ENCODE results near the gene CCL23.
A peak's percentile ranks its signal among the peaks of the same experiment; 100 is the strongest.

The CCL23 gene

DNA sequence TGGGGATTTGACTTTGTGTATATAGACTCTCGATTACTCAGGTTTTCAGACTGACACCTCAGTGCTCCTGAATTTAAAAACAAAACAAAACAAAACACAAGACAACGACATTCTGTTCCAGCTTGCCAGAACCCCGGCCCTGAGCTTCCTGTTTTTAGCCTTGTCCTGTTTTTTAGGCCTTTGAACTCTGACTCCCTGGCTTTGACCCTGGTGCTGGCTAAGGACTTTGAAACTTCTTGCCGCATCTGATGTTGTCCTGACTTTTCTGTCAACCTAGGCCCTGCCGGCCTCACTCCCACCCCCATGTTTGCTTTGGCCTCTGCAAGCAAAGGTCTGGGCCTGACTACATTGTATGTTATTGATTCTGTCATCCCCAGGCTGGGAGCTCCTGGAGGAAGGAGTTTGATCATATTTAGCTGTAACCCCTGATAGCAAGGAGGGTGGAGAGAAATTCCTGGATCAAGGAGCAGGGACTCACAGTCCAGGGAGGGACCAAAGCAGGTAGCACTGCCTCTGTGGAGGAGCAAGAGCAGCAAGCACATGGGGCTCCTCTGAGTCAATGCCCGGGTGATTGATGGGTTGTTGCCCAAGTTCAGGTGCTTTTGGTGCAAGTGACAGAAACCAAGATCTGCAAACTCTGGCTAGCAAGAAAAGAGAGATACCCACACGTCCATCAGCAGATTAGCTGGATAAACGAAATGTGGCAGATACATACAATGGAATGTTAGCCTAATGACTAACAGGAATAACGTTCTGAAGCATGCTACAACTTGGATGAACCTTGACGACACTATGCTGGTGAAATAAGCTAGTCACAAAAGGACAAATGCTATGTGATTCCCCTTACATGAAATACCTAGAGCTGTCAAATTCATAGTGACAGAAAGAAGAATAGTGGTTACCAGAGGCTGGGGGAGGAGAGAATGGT is 44.2 kb downstream of the CCL23 start:
- Histone ChIP-seq H3K4me3 (replicated peaks; ENCODE audit: low read depth, low read length) (no peak overlapping the region), H3K27me3 (replicated peaks; ENCODE audit: control insufficient read depth, insufficient read depth, low read length) (no peaks in the 10 kb centered on the region), H3K36me3 (ENCODE audit: control insufficient read depth, insufficient read depth, low read length) (no peaks in the 10 kb centered on the region)
- TF ChIP-seq, protein P1, sequence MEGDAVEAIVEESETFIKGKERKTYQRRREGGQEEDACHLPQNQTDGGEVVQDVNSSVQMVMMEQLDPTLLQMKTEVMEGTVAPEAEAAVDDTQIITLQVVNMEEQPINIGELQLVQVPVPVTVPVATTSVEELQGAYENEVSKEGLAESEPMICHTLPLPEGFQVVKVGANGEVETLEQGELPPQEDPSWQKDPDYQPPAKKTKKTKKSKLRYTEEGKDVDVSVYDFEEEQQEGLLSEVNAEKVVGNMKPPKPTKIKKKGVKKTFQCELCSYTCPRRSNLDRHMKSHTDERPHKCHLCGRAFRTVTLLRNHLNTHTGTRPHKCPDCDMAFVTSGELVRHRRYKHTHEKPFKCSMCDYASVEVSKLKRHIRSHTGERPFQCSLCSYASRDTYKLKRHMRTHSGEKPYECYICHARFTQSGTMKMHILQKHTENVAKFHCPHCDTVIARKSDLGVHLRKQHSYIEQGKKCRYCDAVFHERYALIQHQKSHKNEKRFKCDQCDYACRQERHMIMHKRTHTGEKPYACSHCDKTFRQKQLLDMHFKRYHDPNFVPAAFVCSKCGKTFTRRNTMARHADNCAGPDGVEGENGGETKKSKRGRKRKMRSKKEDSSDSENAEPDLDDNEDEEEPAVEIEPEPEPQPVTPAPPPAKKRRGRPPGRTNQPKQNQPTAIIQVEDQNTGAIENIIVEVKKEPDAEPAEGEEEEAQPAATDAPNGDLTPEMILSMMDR (IDR thresholded peaks at IDR 0.05; ENCODE audit: insufficient read depth, low read length, poor library complexity, severe bottlenecking): no peak
- no peak for DNase-seq (ENCODE audit: extremely low read depth, insufficient read length)

GRCh38 chr17:35972945-35973332 is 44.8 kb downstream of the CCL23 start:
- no peaks in the 10 kb centered on the region for H3K36me3 ChIP-seq (ENCODE audit: control insufficient read depth, insufficient read depth, low read length)
- no peak overlapping the region for H3K4me3 ChIP-seq (replicated peaks; ENCODE audit: low read depth, low read length)
- TF ChIP-seq, protein P1 (IDR thresholded peaks at IDR 0.05; ENCODE audit: insufficient read depth, low read length, poor library complexity, severe bottlenecking): no peak
- DNase-seq (ENCODE audit: extremely low read depth, insufficient read length): no peak
- no peaks in the 10 kb centered on the region for H3K27me3 ChIP-seq (replicated peaks; ENCODE audit: control insufficient read depth, insufficient read depth, low read length)

GRCh38 chr17:35972535-35972934 is 45.2 kb downstream of the CCL23 start:
- TF ChIP-seq, protein P1 (IDR thresholded peaks at IDR 0.05; ENCODE audit: insufficient read depth, low read length, poor library complexity, severe bottlenecking): no peak
- no peaks in the 10 kb centered on the region for H3K36me3 ChIP-seq (ENCODE audit: control insufficient read depth, insufficient read depth, low read length)
- H3K4me3 ChIP-seq (replicated peaks; ENCODE audit: low read depth, low read length): no peak overlapping the region
- no peak for DNase-seq (ENCODE audit: extremely low read depth, insufficient read length)
- H3K27me3 ChIP-seq (replicated peaks; ENCODE audit: control insufficient read depth, insufficient read depth, low read length): no peaks in the 10 kb centered on the region

- H3K27me3 ChIP-seq (replicated peaks; ENCODE audit: control insufficient read depth, insufficient read depth, low read length): no peaks in the 10 kb centered on the region
- H3K36me3 ChIP-seq (ENCODE audit: control insufficient read depth, insufficient read depth, low read length): no peaks in the 10 kb centered on the region
- DNase-seq (ENCODE audit: extremely low read depth, insufficient read length): no peak
- H3K4me3 ChIP-seq (replicated peaks; ENCODE audit: low read depth, low read length): no peak overlapping the region
- TF ChIP-seq, protein P1 (IDR thresholded peaks at IDR 0.05; ENCODE audit: insufficient read depth, low read length, poor library complexity, severe bottlenecking): no peak
These were observed 45.7 kb downstream of the CCL23 start for GRCh38 chr17:35972066-35972465.

- Histone ChIP-seq H3K27me3 (replicated peaks; ENCODE audit: control insufficient read depth, insufficient read depth, low read length) (no peaks in the 10 kb centered on the region), H3K4me3 (replicated peaks; ENCODE audit: low read depth, low read length) (no peak overlapping the region), H3K36me3 (ENCODE audit: control insufficient read depth, insufficient read depth, low read length) (no peaks in the 10 kb centered on the region)
- no peak for DNase-seq (ENCODE audit: extremely low read depth, insufficient read length)
- TF ChIP-seq, protein P1 (IDR thresholded peaks at IDR 0.05; ENCODE audit: insufficient read depth, low read length, poor library complexity, severe bottlenecking): peak; percentile 67
These were observed 48.0 kb downstream of the CCL23 start for GRCh38 chr17:35969558-35970380.
